Gastroesophageal sphincter (tissue), 3 donors: ENCODE measurements around the gene PRELID1.

Experiments used
- CTCF ChIP-seq, 4 experiments: fragments of 200-600 bp in 2 of 4; fragments of 450-650 bp in 2 of 4; sonication (generic) in 1 of 4; IDR thresholded peaks; one replicate each; pipeline ENCODE4 v1.5.1; 2017 to 2019; ENCODE audit warnings: antibody characterized with exemption in 4 of 4, mild to moderate bottlenecking in 2 of 4, moderate library complexity in 2 of 4
- EP300 ChIP-seq: sonication (generic); formaldehyde crosslinking; IDR thresholded peaks from one replicate; pipeline ENCODE4 v1.6.1; 2017; ENCODE audit warnings: antibody characterized with exemption, mild to moderate bottlenecking
- POLR2AphosphoS5 ChIP-seq: sonication (generic); formaldehyde crosslinking; IDR thresholded peaks from one replicate; pipeline ENCODE4 v1.6.1; 2017; ENCODE audit warnings: antibody characterized with exemption

GRCh38 chr5:177315411-177315810, 11.8 kb downstream of the PRELID1 start:
- TF ChIP-seq EP300 = no peak
- no peak for TF ChIP-seq POLR2AphosphoS5
- TF ChIP-seq CTCF (IDR thresholded peaks at IDR 0.05) = no peak
